ENCODE measurements around the gene ZNF385B. TPM values are rescaled to one million over a fixed set of nuclear protein-coding genes. Genes with fewer than 3 reads are reported as not detected.
"Not testable (repeated sequence)": the region's sequence is repeated elsewhere in the genome, so short reads cannot be mapped to it uniquely, and the experiment has no call there.

Gene ZNF385B
- 1.4 and 3.2 TPM in 2 replicates for total RNA-seq (2014; rRNA removed; shearing (Covaris generic))
- polyA plus RNA-seq (2015; cell fraction: cytosol; rRNA removed) = 1.5 and 2.2 TPM in 2 replicates
- polyA plus RNA-seq (2015; cell fraction: nucleus; rRNA removed) = 3.0 and 3.7 TPM in 2 replicates

- DNase-seq (ENCODE audit: low read depth) = no peak
These were observed at the start of gene ZNF385B for GRCh38 chr2:179861416-179862067. Gene ZNF385B, minus strand, starts transcription at chr2:179861612.

DNA sequence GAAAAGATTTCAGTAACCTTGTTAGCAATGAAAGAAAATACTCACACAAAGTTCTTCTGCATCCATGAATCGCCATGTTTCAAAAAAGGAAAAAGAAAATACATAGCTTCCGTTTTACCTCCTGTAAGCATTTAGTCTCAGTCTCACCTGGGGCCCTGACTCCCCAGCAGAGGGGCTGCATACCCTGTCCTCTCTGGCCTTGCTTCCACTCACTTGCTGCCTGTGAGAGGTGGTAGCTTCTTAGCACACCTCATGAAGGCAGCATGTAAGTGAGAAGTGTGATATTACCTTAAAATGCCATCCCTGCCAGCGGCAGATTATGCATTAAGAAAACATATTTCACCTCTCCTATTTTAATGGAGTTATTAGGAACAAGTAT, 49.3 kb upstream of the ZNF385B start:
- DNase-seq (ENCODE audit: low read depth) = no peak

DNA sequence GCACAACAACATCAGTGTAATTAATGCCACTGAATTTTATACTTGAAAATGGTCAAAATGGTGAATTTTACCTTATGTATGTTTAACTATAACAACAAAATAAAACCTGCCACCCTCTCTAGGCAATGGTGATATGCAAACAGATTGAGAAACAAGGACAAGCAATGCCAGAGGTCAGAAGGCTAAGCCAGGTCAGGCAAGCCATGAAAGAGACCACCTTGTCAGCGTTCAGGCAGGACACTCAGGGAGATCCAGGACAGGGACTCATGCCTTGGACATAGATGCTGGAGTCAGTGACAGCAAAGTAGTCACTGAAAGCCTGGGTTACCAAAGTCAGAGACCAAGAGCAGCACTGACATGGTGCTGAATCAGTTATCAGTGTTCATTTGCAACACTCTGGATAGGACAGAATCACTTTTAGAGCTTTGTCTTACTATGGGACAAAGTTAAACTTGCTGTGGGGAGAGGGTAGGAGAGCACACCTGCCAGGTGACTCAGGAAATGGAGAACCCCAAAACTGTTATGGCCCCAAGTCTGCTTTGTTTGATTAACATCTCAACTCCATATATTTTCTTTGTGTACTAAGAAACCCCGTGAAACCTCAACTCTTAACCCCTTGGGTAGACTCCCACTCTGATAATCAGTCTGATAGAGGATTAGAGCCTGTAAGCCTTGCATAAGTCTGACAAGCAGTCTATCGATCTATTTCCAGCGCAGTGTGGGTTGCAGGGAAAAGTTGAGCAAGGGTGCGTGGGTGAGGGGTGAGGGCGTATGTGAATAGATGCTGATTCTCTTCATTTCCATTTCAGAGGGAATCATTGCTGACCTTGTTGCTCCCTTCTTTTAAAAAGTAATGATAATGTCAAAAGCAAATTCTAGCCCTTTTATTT, 48.7 kb upstream of the ZNF385B start:
- DNase-seq (ENCODE audit: low read depth) = no peak

DNA sequence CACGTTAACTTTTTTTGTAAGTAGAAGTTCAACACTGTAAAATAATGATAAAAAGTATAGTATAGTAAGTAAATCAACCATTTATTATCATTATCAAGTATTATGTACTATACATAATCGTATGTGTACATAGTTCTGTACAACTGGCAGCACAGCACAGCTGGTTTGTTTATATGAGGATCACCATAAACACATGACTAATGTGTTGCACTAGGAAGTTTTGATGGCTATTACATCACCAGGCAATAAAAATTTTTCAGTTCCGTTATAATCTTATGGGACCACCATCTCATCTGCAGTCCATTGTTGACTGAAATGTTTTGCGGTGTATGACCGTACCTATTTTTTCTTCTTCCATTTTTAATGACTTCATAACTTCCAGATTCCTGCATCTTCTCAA, 39.2 kb upstream of the ZNF385B start:
- DNase-seq (ENCODE audit: low read depth) = no peak

GRCh38 chr2:179899666-179900065, 38.3 kb upstream of the ZNF385B start:
- no peak for DNase-seq (ENCODE audit: low read depth)

- peak; percentile 71 for DNase-seq (ENCODE audit: low read depth)
These were observed 37.5 kb upstream of the ZNF385B start for GRCh38 chr2:179898873-179899272.

DNA sequence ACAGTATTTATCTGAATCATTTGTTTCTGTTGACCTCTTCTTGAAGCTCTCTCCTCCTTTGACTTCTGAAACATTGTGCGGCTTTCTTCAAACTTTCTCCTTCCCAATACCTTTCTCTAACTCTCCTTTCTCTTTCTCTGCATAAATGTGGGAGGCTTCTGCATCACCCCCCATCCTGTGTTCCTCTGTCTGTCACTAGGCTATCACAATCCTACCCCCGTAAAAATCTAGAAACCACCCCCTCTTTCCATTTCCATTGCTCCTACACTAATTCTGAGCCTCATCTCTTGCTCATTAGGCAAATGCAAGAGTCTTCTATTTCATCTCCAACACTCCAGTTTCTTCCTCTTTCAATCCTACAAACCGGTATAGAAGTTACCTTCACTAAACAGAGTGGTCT, 32.2 kb upstream of the ZNF385B start:
- no peak for DNase-seq (ENCODE audit: low read depth)

DNA sequence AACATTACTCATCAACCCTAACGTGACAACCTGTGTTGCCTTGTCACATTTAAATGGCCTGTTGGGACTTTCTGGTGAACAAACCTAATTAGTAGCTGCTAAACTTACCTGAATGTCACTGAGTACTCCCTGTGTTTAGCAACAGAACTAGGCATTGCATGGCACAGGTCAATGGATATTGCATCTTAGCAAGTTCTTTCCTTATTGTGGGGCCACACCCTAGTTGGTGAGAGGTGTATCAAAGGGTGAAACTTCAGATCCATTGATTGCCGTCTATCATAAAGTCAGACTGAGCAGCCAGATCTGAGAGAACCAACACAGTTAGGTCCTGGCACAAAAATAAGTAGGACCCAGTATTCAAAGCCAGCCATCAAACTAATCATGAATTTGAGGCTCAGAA, 29.8 kb upstream of the ZNF385B start:
- DNase-seq (ENCODE audit: low read depth) = no peak

GRCh38 chr2:179890666-179891065, 29.3 kb upstream of the ZNF385B start:
- no peak for DNase-seq (ENCODE audit: low read depth)

DNA sequence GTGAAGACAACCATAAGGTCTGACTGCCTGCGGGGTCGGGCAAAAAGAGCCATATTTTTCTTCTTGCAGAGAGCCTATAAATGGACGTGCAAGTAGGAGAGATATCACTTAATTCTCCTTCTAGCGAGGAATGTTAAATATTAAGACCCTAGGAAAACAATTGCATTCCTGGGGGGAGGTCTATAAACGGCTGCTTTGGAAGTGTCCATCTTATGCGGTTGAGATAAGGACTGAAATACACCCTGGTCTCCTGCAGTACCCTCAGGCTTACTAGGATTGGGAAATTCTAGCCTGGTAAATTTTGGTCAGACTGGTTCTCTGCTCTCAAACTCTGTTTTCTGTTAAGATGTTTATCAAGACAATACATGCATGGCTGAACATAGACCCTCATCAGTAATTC, 27.2 kb upstream of the ZNF385B start:
- DNase-seq (ENCODE audit: low read depth) = not testable (repeated sequence)

DNA sequence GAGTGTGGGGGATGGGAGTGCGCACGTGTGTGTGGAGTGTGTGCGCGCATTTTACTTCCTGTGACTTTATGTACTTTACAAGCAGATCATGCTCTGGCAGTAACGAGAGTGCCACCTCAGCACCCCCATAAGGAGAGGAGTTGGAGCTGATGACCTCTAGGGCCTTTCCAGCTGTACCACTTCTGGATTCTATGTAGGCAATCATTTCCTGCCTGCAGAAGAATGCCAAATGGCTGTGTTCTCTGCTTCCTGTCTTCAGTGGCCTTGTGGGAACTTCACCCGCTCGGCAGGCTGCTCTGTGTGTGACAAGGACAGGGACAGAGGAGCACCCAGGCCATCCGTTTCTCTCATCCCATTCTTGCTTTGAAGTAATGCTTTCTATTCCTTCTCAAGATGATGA, 22.8 kb upstream of the ZNF385B start:
- no peak for DNase-seq (ENCODE audit: low read depth)

- no peak for DNase-seq (ENCODE audit: low read depth)
These were observed 21.7 kb upstream of the ZNF385B start for GRCh38 chr2:179882851-179883806.

GRCh38 chr2:179877601-179878364, 16.4 kb upstream of the ZNF385B start:
- DNase-seq (ENCODE audit: low read depth) = no peak

DNA sequence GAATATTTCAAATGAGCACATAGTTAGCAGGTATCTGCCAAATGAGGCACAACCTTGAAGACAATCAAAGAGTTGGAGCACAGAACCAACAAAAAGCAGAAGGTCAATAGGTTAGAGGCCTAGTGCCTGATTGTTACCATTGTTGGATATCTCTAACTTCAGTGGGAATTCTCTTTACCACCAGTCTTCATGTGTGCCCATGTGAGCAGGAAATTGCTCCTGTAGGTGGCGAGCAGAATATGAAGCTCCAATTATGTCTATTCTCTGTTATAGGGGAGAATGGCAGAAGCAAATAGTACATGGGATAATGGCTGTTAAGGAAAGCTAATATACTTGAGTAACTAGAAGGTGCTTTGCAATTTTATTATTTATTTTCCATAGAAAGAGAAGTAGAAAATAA, 14.9 kb upstream of the ZNF385B start:
- no peak for DNase-seq (ENCODE audit: low read depth)

GRCh38 chr2:179875864-179876263, 14.5 kb upstream of the ZNF385B start:
- DNase-seq (ENCODE audit: low read depth) = no peak

- DNase-seq (ENCODE audit: low read depth) = no peak
These were observed 1.6 kb upstream of the ZNF385B start for GRCh38 chr2:179862898-179863458.

GRCh38 chr2:179861027-179861415, 391 bp downstream of the ZNF385B start:
- no peak for DNase-seq (ENCODE audit: low read depth)

DNA sequence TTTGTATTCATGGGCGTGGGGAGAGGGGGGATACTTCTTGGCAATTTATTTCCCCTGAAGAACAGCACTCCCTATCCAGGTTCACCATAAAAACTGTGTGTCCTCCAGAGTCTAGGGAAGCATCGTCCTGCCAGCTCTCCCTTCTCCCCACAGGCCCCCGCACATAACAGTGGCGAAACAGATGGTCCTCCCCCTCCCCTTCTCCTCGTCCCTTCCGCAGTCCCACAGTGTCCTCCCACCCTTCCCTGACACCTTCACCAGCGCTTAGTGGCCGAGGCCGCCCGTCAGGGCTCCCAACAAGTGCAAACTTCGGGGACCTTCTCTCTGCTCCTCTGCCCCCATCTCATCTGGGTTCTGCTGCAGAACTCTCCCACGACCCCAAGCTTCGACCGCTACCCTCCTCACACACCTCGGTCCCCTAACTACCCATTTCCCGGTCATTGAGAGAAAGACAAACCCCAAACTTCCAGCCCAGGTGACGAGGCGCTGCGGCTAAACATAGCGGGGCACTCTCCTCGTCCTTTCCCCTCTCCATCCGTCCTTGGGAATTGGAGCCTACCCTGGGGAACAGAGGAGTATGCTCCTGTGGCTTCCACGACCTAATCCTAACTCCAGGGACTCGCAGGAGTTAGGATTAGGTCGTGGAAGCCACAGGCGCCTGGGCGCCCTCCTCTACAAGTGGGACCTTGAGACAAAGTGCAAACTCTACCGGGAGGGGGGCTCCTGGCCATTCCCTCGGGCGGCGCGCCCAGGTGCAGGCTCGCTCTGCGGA, 971 bp downstream of the ZNF385B start:
- DNase-seq (ENCODE audit: low read depth) = no peak

DNA sequence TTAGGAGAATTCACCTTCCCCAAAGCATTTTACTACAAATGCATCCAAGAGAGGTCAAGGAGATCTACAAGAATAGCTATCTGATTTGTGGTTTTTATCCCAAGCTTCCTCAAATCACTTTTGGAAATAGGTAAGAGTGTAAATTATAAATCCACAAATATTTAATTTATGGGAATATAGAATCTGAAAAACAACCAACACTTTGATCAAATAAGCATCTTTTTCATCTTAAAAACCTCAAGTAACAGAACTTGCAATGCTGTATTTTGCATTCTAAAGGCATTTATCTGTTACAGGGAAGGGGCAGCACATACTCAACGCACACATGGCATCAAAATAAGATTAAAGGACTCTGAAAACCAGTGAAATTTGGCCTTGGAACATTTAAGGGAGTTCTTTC, 1.9 kb downstream of the ZNF385B start:
- DNase-seq (ENCODE audit: low read depth) = no peak

- no peak for DNase-seq (ENCODE audit: low read depth)
These were observed 4.2 kb downstream of the ZNF385B start for GRCh38 chr2:179857236-179857635.

Data from HT1080 (cell line).